Measurements from ENCODE around the gene ST3GAL6.

The ST3GAL6 gene

DNA sequence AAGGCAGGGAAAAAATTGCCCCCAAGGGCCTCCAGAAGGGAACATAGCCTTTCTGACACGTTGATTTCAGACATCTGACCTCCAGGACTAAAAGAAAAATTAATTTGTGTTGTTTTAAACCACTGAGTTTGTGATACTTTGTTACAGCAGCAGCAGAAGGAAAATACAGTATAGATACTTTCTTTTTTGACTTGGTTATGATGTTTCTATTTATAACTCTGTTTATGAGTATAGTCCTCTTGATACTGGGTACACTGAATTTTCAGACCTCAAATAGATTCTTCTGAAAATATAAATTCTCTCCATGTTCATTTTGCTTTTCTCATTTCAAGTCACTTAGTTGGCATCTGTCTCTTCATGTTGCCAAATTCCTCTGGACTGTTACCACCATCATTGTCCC is 44.4 kb upstream of the ST3GAL6 start:
- H3K36me3 ChIP-seq (ENCODE audit: control insufficient read depth, low read length), result no peaks in the 10 kb centered on the region
- no peaks in the 10 kb centered on the region for H3K9me2 ChIP-seq (replicated peaks; ENCODE audit: control insufficient read depth, low read length)
- H3F3A ChIP-seq (ENCODE audit: control insufficient read depth, insufficient read depth), result no peaks in the 10 kb centered on the region
- H3K27ac ChIP-seq (ENCODE audit: low read depth, low read length), result no peak overlapping the region
- H3K4me2 ChIP-seq (ENCODE audit: low read length), result no peak overlapping the region
- TF ChIP-seq EZH2phosphoT487 (IDR thresholded peaks at IDR 0.05; ENCODE audit: borderline replicate concordance, low read length), result no peak
- TF ChIP-seq, protein P1, sequence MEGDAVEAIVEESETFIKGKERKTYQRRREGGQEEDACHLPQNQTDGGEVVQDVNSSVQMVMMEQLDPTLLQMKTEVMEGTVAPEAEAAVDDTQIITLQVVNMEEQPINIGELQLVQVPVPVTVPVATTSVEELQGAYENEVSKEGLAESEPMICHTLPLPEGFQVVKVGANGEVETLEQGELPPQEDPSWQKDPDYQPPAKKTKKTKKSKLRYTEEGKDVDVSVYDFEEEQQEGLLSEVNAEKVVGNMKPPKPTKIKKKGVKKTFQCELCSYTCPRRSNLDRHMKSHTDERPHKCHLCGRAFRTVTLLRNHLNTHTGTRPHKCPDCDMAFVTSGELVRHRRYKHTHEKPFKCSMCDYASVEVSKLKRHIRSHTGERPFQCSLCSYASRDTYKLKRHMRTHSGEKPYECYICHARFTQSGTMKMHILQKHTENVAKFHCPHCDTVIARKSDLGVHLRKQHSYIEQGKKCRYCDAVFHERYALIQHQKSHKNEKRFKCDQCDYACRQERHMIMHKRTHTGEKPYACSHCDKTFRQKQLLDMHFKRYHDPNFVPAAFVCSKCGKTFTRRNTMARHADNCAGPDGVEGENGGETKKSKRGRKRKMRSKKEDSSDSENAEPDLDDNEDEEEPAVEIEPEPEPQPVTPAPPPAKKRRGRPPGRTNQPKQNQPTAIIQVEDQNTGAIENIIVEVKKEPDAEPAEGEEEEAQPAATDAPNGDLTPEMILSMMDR (IDR thresholded peaks at IDR 0.05; ENCODE audit: low read depth, low read length, poor library complexity, severe bottlenecking), result no peak
- H3K4me1 ChIP-seq (ENCODE audit: control insufficient read depth, low read length), result no peaks in the 10 kb centered on the region
- no peaks in the 10 kb centered on the region for H3K27me3 ChIP-seq (ENCODE audit: control insufficient read depth, low read length)
- H3K79me2 ChIP-seq (ENCODE audit: control insufficient read depth, low read length), result no peaks in the 10 kb centered on the region
- H3K4me3 ChIP-seq (ENCODE audit: low read length), result no peak overlapping the region
- H4K20me1 ChIP-seq (ENCODE audit: control insufficient read depth, insufficient read depth, low read depth, low read length), result no peaks in the 10 kb centered on the region
- H3K9me3 ChIP-seq (ENCODE audit: control insufficient read depth, insufficient read depth, low read length), result no peaks in the 10 kb centered on the region

DNA sequence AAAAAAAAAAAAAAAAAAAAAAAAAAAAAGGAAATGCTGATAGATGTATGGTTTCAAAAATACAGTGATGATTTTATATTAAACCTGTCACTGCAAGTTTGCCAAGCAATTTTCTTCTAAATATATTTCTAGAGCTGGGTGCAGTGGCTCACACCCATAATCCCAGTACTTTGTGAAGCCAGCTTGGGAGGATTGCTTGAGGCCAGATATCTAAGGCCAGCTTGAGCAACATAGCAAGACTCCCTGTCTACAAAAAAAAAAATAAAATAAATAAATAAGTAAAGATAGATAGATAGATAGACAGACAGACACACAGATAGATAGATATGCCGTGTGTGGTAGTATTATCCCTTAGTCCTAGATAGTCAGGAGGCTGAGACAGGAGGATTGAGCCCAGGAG is 41.4 kb upstream of the ST3GAL6 start:
- no peaks in the 10 kb centered on the region for H3K27me3 ChIP-seq (ENCODE audit: control insufficient read depth, low read length)
- no peak overlapping the region for H3K4me3 ChIP-seq (ENCODE audit: low read length)
- no peak overlapping the region for H3K27ac ChIP-seq (ENCODE audit: low read depth, low read length)
- no peaks in the 10 kb centered on the region for H4K20me1 ChIP-seq (ENCODE audit: control insufficient read depth, insufficient read depth, low read depth, low read length)
- TF ChIP-seq, protein P1 (IDR thresholded peaks at IDR 0.05; ENCODE audit: low read depth, low read length, poor library complexity, severe bottlenecking), result no peak
- no peak for TF ChIP-seq EZH2phosphoT487 (IDR thresholded peaks at IDR 0.05; ENCODE audit: borderline replicate concordance, low read length)
- no peaks in the 10 kb centered on the region for H3K9me2 ChIP-seq (replicated peaks; ENCODE audit: control insufficient read depth, low read length)
- no peak overlapping the region for H3K4me2 ChIP-seq (ENCODE audit: low read length)
- no peaks in the 10 kb centered on the region for H3K79me2 ChIP-seq (ENCODE audit: control insufficient read depth, low read length)
- no peaks in the 10 kb centered on the region for H3K9me3 ChIP-seq (ENCODE audit: control insufficient read depth, insufficient read depth, low read length)
- no peaks in the 10 kb centered on the region for H3F3A ChIP-seq (ENCODE audit: control insufficient read depth, insufficient read depth)
- H3K4me1 ChIP-seq (ENCODE audit: control insufficient read depth, low read length), result no peaks in the 10 kb centered on the region
- no peaks in the 10 kb centered on the region for H3K36me3 ChIP-seq (ENCODE audit: control insufficient read depth, low read length)

DNA sequence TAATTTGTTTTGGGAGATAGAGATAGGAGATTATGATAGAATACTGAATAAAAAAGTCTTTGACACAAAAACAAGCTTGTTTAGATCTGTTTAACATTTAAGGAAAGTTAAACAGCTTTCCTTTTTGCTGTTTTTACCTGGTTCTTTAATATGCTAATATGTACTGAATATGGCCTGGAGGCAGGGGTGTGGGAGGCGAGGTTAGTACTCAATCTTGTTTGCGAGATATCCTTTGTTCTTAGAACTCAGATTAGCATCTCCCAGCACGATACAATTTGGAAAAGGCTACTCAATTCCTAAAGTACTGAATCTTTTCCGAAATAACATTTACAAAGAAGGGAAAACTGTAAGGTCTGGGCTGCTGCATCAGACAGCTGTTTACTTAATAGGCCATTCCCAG is 40.8 kb upstream of the ST3GAL6 start:
- H3K27ac ChIP-seq (ENCODE audit: low read depth, low read length), result no peak overlapping the region
- H3K4me3 ChIP-seq (ENCODE audit: low read length), result no peak overlapping the region
- no peaks in the 10 kb centered on the region for H3K36me3 ChIP-seq (ENCODE audit: control insufficient read depth, low read length)
- H3K4me2 ChIP-seq (ENCODE audit: low read length), result no peak overlapping the region
- H3K27me3 ChIP-seq (ENCODE audit: control insufficient read depth, low read length), result no peaks in the 10 kb centered on the region
- no peak for TF ChIP-seq EZH2phosphoT487 (IDR thresholded peaks at IDR 0.05; ENCODE audit: borderline replicate concordance, low read length)
- TF ChIP-seq, protein P1 (IDR thresholded peaks at IDR 0.05; ENCODE audit: low read depth, low read length, poor library complexity, severe bottlenecking), result no peak
- H4K20me1 ChIP-seq (ENCODE audit: control insufficient read depth, insufficient read depth, low read depth, low read length), result no peaks in the 10 kb centered on the region
- H3K9me3 ChIP-seq (ENCODE audit: control insufficient read depth, insufficient read depth, low read length), result no peaks in the 10 kb centered on the region
- no peaks in the 10 kb centered on the region for H3K4me1 ChIP-seq (ENCODE audit: control insufficient read depth, low read length)
- no peaks in the 10 kb centered on the region for H3F3A ChIP-seq (ENCODE audit: control insufficient read depth, insufficient read depth)
- H3K79me2 ChIP-seq (ENCODE audit: control insufficient read depth, low read length), result no peaks in the 10 kb centered on the region
- no peaks in the 10 kb centered on the region for H3K9me2 ChIP-seq (replicated peaks; ENCODE audit: control insufficient read depth, low read length)

DNA sequence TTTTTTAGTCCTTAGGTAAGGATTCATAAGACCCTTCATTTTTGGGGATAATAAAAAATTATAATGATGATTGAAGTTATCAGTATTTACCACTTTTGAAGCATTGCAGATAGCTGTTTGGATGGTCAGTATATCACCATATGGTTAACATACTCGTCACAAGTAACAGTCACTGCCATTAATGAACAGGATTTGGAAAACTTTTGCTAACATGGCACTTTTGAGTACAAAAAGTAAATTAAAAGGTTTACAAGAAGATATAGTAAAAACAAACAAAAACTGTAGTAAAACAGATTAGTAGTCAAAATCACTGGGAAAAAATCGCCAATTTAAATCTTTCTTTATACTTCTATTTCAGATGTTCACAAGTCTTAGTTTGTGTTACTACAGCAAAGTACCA is 37.8 kb upstream of the ST3GAL6 start:
- Histone ChIP-seq H3K4me1 (ENCODE audit: control insufficient read depth, low read length) (peaks cover 6% of the 10 kb centered on the region), H3F3A (ENCODE audit: control insufficient read depth, insufficient read depth) (no peaks in the 10 kb centered on the region), H3K36me3 (ENCODE audit: control insufficient read depth, low read length) (no peaks in the 10 kb centered on the region), H3K4me2 (ENCODE audit: low read length) (no peak overlapping the region), H3K9me3 (ENCODE audit: control insufficient read depth, insufficient read depth, low read length) (no peaks in the 10 kb centered on the region), H3K9me2 (replicated peaks; ENCODE audit: control insufficient read depth, low read length) (no peaks in the 10 kb centered on the region), H3K27ac (ENCODE audit: low read depth, low read length) (no peak overlapping the region), H3K27me3 (ENCODE audit: control insufficient read depth, low read length) (no peaks in the 10 kb centered on the region), H4K20me1 (ENCODE audit: control insufficient read depth, insufficient read depth, low read depth, low read length) (no peaks in the 10 kb centered on the region), H3K79me2 (ENCODE audit: control insufficient read depth, low read length) (no peaks in the 10 kb centered on the region), H3K4me3 (ENCODE audit: low read length) (no peak overlapping the region)
- TF ChIP-seq, protein P1 (IDR thresholded peaks at IDR 0.05; ENCODE audit: low read depth, low read length, poor library complexity, severe bottlenecking), result no peak
- TF ChIP-seq EZH2phosphoT487 (IDR thresholded peaks at IDR 0.05; ENCODE audit: borderline replicate concordance, low read length), result no peak

All from DOHH2 (cell line).